Muscle layer of duodenum (tissue), 2 donors: ENCODE results near the gene ZNF83.
A peak's percentile ranks its signal among the peaks of the same experiment; 100 is the strongest.
"Not testable (repeated sequence)": the region's sequence is repeated elsewhere in the genome, so short reads cannot be mapped to it uniquely, and the experiment has no call there.

ENCODE experiments used
- H3K27ac ChIP-seq: one replicate; pipeline ENCODE4 v1.7.0; 2013; ENCODE audit warnings: mild to moderate bottlenecking, low read length
- H3K27me3 ChIP-seq: one replicate; pipeline ENCODE4 v1.7.0; 2013; ENCODE audit warnings: low read depth, mild to moderate bottlenecking, control low read depth, low read length
- H3K36me3 ChIP-seq, 2 donors: one replicate each; pipeline ENCODE4 v1.7.0; 2013; ENCODE audit warnings: low read length in 2 of 2, control low read depth in 1 of 2, mild to moderate bottlenecking in 1 of 2; ENCODE audit not compliant: insufficient read depth in 2 of 2, control insufficient read depth in 1 of 2
- H3K4me1 ChIP-seq, 2 donors: one replicate each; pipeline ENCODE4 v1.7.0; 2013; ENCODE audit warnings: low read length in 2 of 2, mild to moderate bottlenecking in 2 of 2, control low read depth in 1 of 2, moderate library complexity in 1 of 2; ENCODE audit not compliant: insufficient read depth in 2 of 2, control insufficient read depth in 1 of 2
- H3K4me3 ChIP-seq, 2 donors: one replicate each; pipeline ENCODE4 v1.7.0; 2013; ENCODE audit warnings: low read length in 2 of 2, low read depth in 1 of 2, mild to moderate bottlenecking in 1 of 2
- H3K9me3 ChIP-seq, 2 donors: one replicate each; pipeline ENCODE4 v1.7.0; 2013; ENCODE audit warnings: low read length in 2 of 2, control low read depth in 1 of 2, mild to moderate bottlenecking in 1 of 2; ENCODE audit not compliant: control insufficient read depth in 1 of 2
- donor health status: healthy.

ZNF83 gene

DNA sequence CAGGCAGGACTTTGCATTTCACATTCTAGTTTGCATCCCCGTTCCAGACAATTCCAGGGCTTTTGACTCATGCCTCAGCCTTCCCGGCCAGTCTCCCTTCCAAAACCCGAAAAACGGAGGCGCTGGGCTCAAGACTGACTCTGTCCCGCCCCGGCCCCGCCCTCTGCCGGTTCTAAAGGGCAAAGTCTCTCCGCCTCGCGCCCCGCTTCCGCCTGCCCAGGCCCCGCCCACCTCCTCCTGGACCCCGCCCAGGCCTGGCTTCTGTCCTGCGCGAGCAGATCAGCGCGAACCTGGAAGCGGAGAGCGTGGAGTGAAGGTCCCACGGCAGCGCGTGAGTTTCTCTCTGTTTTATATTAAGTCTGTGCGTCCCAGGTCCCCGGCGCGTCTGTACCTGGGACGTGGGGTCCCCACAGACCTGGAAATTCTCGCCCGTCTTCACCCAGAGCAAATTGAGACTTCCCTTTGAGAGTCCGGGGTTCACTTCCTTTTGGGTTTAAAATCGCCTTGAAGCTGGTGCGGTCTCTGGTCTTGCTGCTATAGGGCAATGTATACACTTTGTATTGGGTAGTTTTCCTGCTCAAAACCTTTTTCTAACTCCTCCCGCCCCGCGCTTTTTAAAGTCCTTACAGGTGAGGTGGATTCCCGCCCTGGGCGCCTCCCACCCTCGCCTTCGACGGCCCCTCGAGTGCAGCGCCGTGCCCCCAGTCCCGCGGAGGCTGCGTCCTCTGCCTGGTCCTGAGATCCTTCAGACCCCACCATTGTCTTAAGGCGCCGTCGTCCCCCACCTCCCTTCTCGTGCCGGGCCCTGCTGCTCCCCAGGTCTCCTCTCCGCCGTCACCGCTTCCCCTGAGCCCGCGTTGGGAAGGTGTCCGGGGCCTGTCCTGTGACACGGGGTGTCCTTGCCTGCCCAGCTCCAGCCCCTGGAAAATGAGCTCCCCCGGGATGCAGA lies 36.9 kb downstream of the ZNF83 start:
- no peaks in the 10 kb centered on the region for H3K27me3 ChIP-seq
- peaks cover 2 to 12% of the 10 kb centered on the region in 2 donors for H3K36me3 ChIP-seq
- H3K27ac ChIP-seq = peak overlapping the region; percentile 74
- H3K4me1 ChIP-seq = peaks cover 0 to 5% of the 10 kb centered on the region in 2 donors
- no peaks in the 10 kb centered on the region for H3K9me3 ChIP-seq
- peak overlapping the region; percentile 80 to 84 for H3K4me3 ChIP-seq

DNA sequence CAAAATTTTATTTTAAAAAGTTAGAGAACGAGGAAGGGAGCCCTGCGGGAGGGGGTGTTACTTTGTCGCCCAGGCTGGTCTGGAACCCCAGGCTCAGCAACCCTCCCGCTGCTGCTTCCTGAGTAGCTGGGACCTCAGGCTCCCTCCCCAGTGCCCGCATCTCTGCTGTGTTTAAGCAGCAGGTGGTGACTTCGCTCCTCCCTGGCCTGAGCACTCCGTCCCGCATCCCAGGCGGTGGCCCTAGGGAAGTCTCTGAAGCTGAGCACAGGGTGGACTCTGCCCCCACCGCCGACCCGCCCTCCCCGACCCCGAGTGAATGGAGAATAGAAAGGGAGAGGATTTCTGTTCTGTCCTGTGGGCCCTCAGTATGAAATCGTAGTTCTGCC lies 37.5 kb downstream of the ZNF83 start:
- H3K36me3 ChIP-seq = peaks cover 8 to 18% of the 10 kb centered on the region in 2 donors
- H3K4me1 ChIP-seq = peaks cover 0 to 5% of the 10 kb centered on the region in 2 donors
- H3K27me3 ChIP-seq = no peaks in the 10 kb centered on the region
- H3K27ac ChIP-seq = no peak overlapping the region
- H3K4me3 ChIP-seq = peak overlapping the region; percentile 44 to 80
- no peaks in the 10 kb centered on the region for H3K9me3 ChIP-seq

- H3K36me3 ChIP-seq = peaks cover 10 to 19% of the 10 kb centered on the region in 2 donors
- peaks cover 0 to 5% of the 10 kb centered on the region in 2 donors for H3K4me1 ChIP-seq
- no peaks in the 10 kb centered on the region for H3K27me3 ChIP-seq
- no peaks in the 10 kb centered on the region for H3K9me3 ChIP-seq
- no peak overlapping the region for H3K4me3 ChIP-seq
- H3K27ac ChIP-seq = no peak overlapping the region
Observed at GRCh38 chr19:52599241-52599640, 38.9 kb downstream of the ZNF83 start.

DNA sequence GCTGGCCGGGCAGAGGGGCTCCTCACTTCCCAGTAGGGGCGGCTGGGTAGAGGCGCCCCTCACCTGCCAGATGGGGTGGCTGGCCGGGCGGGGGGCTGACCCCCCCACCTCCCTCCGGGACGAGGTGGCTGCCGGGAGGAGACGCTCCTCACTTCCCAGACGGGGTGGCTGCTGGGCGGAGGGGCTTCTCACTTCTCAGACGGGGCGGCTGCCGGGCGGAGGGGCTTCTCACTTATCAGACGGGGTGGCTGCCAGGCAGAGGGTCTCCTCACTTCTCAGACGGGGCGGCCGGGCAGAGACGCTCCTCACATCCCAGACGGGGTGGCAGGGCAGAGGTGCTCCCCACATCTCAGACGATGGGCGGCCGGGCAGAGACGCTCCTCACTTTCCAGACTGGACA lies 44.7 kb downstream of the ZNF83 start:
- H3K4me1 ChIP-seq, H3K27me3 ChIP-seq, H3K4me3 ChIP-seq, H3K27ac ChIP-seq, H3K9me3 ChIP-seq: not testable (repeated sequence)
- peaks cover 17 to 38% of the 10 kb centered on the region in 2 donors for H3K36me3 ChIP-seq

- H3K27ac ChIP-seq = no peak overlapping the region
- peaks cover 17 to 40% of the 10 kb centered on the region in 2 donors for H3K36me3 ChIP-seq
- no peaks in the 10 kb centered on the region for H3K27me3 ChIP-seq
- no peak overlapping the region for H3K4me3 ChIP-seq
- H3K9me3 ChIP-seq = no peaks in the 10 kb centered on the region
- no peaks in the 10 kb centered on the region for H3K4me1 ChIP-seq
Observed at GRCh38 chr19:52592301-52592700, 45.9 kb downstream of the ZNF83 start.

- Histone ChIP-seq H3K27ac (no peak overlapping the region), H3K9me3 (no peaks in the 10 kb centered on the region), H3K4me1 (no peaks in the 10 kb centered on the region), H3K4me3 (no peak overlapping the region), H3K27me3 (no peaks in the 10 kb centered on the region), H3K36me3 (peaks cover 10 to 24% of the 10 kb centered on the region in 2 donors)
Observed at GRCh38 chr19:52590728-52591127, 47.4 kb downstream of the ZNF83 start.

DNA sequence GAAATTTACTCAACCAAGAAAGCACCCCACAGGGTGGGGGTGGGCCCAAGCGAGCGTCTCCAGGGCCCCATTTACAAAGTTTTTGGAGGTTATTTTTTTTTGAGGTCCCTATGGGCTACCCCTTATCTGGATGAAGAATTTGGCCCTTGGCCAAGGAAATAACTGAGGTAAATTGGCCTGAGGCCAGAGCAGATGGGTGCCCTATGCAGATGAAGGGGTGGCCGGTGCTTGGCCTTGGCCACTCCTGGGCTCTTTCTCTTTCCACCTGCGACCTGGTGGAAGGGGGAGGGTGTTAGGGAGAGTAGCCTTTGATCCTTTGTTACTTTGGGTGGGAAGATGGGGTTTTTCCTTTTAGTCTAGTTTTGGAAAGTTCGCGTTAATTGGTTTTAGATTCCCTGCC lies 52.6 kb downstream of the ZNF83 start:
- Histone ChIP-seq H3K4me3 (no peak overlapping the region), H3K36me3 (peaks cover 11 to 46% of the 10 kb centered on the region in 2 donors), H3K27me3 (no peaks in the 10 kb centered on the region), H3K27ac (no peak overlapping the region), H3K9me3 (peaks cover 9 to 11% of the 10 kb centered on the region in 2 donors), H3K4me1 (no peaks in the 10 kb centered on the region)

- Histone ChIP-seq H3K9me3 (peaks cover 9 to 11% of the 10 kb centered on the region in 2 donors), H3K27ac (no peak overlapping the region), H3K4me1 (no peaks in the 10 kb centered on the region), H3K4me3 (no peak overlapping the region), H3K27me3 (no peaks in the 10 kb centered on the region), H3K36me3 (peaks cover 8 to 53% of the 10 kb centered on the region in 2 donors)
Observed at GRCh38 chr19:52584736-52585440, 53.3 kb downstream of the ZNF83 start.

- no peaks in the 10 kb centered on the region for H3K27me3 ChIP-seq
- H3K27ac ChIP-seq = peak within 1 kb of the TSS; percentile 93
- H3K4me1 ChIP-seq = peaks cover 0 to 13% of the 10 kb centered on the region in 2 donors
- H3K4me3 ChIP-seq = peak within 1 kb of the TSS; percentile 94 to 97
- peaks cover 0 to 1% of the 10 kb centered on the region in 2 donors for H3K9me3 ChIP-seq
- H3K36me3 ChIP-seq = peaks cover 5 to 18% of the 10 kb centered on the region in 2 donors
Observed at GRCh38 chr19:52570000-52570861, 67.9 kb downstream of the ZNF83 start, which contains the start of gene ZNF701. Gene ZNF701, plus strand, starts transcription at chr19:52570287. Its CDS starts 3,861 bp downstream, at chr19:52574148.

- H3K27me3 ChIP-seq = not testable (repeated sequence)
- H3K27ac ChIP-seq = peak overlapping the region; percentile 93
Observed at GRCh38 chr19:52569638-52569999, 68.5 kb downstream of the ZNF83 start.

More at GRCh38 chr19:52569638-52569999, 68.5 kb downstream of the ZNF83 start:
- peaks cover 0 to 13% of the 10 kb centered on the region in 2 donors for H3K4me1 ChIP-seq
- not testable (repeated sequence) for H3K9me3 ChIP-seq
- H3K36me3 ChIP-seq = peaks cover 5 to 18% of the 10 kb centered on the region in 2 donors
- H3K4me3 ChIP-seq = peak overlapping the region; percentile 94 to 97
